NCI-H82 (cell line): ENCODE data around the gene MEPE.
"Not testable (repeated sequence)": the region's sequence is repeated elsewhere in the genome, so short reads cannot be mapped to it uniquely, and the experiment has no call there.

Experiments
- DNase-seq: peaks from one replicate; lab custom pipeline; 2025; lab: John Stamatoyannopoulos, UW

MEPE gene

DNA sequence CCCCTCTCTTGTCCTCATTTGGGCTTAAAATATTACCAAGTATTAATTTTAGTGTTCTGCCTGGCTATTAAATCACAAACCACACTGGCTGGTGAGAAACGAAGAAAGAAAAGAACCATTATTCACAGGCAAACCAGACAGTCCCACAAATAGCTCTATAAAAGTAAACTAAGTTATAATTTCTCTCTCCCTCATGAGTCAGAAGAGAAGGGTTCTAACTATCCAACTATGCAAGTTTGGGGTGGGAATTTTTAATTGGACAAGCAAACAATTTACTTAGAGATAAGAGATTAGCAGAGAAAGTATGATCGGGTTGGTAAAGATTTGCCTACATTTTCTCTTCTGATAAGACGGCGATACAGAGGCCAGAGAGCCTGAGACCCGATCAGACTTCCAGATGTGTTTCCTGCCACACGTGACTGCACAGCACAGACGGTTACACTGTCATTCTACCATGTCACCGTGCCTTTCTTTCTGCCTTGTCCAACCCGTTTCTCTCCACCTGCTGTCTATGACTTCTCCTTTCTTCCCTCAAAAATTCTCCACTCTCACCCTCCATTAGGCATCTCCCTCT lies 52.3 kb downstream of the MEPE start:
- DNase-seq, result no peak

DNA sequence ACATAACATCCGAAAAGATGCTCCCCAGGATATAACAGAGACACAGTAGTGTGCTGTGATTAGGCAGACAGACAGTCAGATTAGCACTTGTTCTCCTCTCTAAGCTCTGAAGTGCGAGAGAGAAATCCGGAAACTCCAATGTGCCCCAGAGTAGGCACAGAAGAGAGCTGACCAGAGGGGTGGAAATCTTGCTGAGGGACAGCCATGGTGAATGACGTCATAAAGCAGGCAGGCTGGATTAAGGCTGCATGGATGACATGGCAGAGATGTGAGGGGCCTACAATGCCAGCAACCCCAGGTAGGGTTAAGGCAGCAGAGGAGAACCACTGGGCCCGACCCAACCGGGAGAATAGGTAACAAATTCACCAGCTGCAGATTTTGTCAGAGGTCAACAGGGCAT lies 53.3 kb downstream of the MEPE start:
- no peak for DNase-seq

DNA sequence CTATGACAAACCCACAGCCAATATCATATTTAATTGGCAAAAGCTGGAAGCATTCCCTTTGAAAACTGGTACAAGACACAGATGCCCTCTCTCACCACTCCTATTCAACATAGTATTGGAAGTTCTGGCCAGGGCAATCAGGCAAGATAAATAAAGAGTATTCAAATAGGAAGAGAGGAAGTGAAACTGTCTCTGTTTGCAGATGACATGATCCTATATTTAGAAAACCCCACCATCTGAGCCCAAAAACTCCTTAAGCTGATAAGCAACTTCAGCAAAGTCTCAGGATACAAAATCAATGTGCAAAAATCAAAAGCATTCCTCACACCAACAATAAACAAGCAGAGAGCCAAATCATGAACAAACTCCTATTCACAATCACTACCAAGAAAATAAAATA lies 58.0 kb downstream of the MEPE start:
- not testable (repeated sequence) for DNase-seq

DNA sequence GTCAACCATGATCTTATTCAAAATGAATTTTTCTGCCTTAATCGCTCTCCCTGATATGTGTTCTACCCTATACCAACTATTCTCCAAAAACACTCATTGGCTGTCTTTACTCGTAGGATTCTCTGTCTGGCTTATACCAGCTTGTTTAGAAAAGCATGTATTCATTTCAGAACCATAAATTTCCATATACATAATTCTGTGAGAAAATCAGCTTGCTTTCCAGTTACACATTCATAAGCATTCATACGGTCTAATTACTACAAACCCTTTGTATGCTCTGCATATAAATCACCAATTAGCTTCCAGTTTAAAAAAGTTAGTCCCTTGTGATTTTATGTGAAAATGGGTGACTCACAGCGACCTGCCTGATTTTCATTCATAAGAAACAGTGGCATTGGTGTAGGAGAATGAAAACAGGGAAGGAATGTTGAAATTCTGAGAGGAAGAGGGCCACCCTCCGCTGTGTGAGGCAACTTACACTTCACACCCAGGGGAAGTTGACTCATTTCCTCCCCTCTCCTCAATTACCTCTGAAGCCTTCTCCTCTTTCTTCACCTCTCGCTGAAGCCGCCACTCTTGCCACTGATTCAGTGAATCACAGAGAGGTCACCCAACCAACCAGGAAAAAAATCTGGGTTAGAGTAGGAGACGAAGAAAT lies 63.3 kb downstream of the MEPE start:
- DNase-seq, result no peak
